Esophagus muscularis mucosa (tissue), 4 donors: ENCODE data around the gene ANO6. TPM values are rescaled to one million over a fixed set of nuclear protein-coding genes. Genes with fewer than 3 reads are reported as not detected.

Experiments
- DNase-seq: peaks from one replicate; pipeline ENCODE4 v3.0.0-alpha.2; 2017; ENCODE audit errors: extremely low spot score
- H3K27ac ChIP-seq, 4 donors: fragments of 200-600 bp; sonication (generic); replicated peaks in 1 of 4; 1 replicate in 3 of 4; 2 replicates in 1 of 4; pipeline ENCODE4 v1.5.1; 2016 to 2019; ENCODE audit warnings: mild to moderate bottlenecking in 1 of 4
- H3K27me3 ChIP-seq, 4 donors: fragments of 200-600 bp; sonication (generic); one replicate each; pipeline versions ENCODE4 v1.5.1 to v1.6.0; 2016 to 2019
- H3K36me3 ChIP-seq, 4 donors: fragments of 200-600 bp; sonication (generic); one replicate each; pipeline ENCODE4 v1.5.1; 2016 to 2019
- H3K4me1 ChIP-seq, 4 donors: fragments of 200-600 bp; sonication (generic); one replicate each; pipeline ENCODE4 v1.5.1; 2016 to 2019
- H3K4me3 ChIP-seq, 4 donors: fragments of 200-600 bp; sonication (generic); 1 replicate in 2 of 4; 2 replicates in 2 of 4; pipeline ENCODE4 v1.5.1; 2016 to 2019; ENCODE audit warnings: mild to moderate bottlenecking in 4 of 4, moderate library complexity in 1 of 4
- H3K9me3 ChIP-seq, 4 donors: fragments of 200-600 bp; sonication (generic); 1 replicate in 3 of 4; 2 replicates in 1 of 4; pipeline ENCODE4 v1.5.1; 2016 to 2019
- CTCF ChIP-seq, 3 experiments: fragments of 200-600 bp in 2 of 3; fragments of 450-650 bp in 1 of 3; sonication (generic) in 2 of 3; IDR thresholded peaks; one replicate each; pipeline ENCODE4 v1.5.1; 2017 to 2019; ENCODE audit warnings: antibody characterized with exemption in 3 of 3, mild to moderate bottlenecking in 2 of 3, moderate library complexity in 1 of 3
- EP300 ChIP-seq: sonication (generic); formaldehyde crosslinking; IDR thresholded peaks from one replicate; pipeline ENCODE4 v1.6.1; 2017; ENCODE audit warnings: antibody characterized with exemption
- POLR2A ChIP-seq: fragments of 450-650 bp; IDR thresholded peaks from one replicate; pipeline ENCODE4 v1.6.1; 2017; ENCODE audit warnings: antibody characterized with exemption, moderate library complexity, mild to moderate bottlenecking, low read depth
- POLR2AphosphoS5 ChIP-seq, 2 donors: sonication (generic); formaldehyde crosslinking; IDR thresholded peaks; one replicate each; pipeline ENCODE4 v1.6.1; 2017; ENCODE audit warnings: antibody characterized with exemption in 2 of 2
- WGBS: methylation state at CpG from one replicate; pipeline ENCODE4 v1.1.5; 2018; 5-methylcytosine and 5-hydroxymethylcytosine counted together
- intact Hi-C: fragments of 100-400 bp; cut with DNase I; formaldehyde crosslinking; loops from one replicate; pipeline ENCODE4 v1.15.1; 2023
- total RNA-seq, 4 donors: library from RNA; depleted of rRNA; stranded (reverse); fragments of >200 nt; gene quantifications; one replicate each; pipeline versions ENCODE4 v1.1.0 to v1.2.1, GENCODE V29; 2016

The ANO6 gene
- total RNA-seq, 4 donors from 2014 or later, result 141 to 208 (median 166) TPM

GRCh38 chr12:45458854-45459807 is 243.2 kb downstream of the ANO6 start:
- no peak for DNase-seq
- intact Hi-C loops, result no loop called here
- H3K27ac ChIP-seq, result no peak overlapping the region
- 66% methylated on average over 4 of the region's 4 CpGs for WGBS
- H3K4me3 ChIP-seq, result no peak overlapping the region
- no peak for TF ChIP-seq POLR2AphosphoS5 (IDR thresholded peaks at IDR 0.05)
- no peak for TF ChIP-seq POLR2A
- TF ChIP-seq CTCF (IDR thresholded peaks at IDR 0.05), result no peak
- TF ChIP-seq EP300, result no peak
- H3K4me1 ChIP-seq, result no peaks in the 10 kb centered on the region
- H3K9me3 ChIP-seq, result no peaks in the 10 kb centered on the region
- H3K36me3 ChIP-seq, result no peaks in the 10 kb centered on the region
- H3K27me3 ChIP-seq, result no peaks in the 10 kb centered on the region

- no peaks in the 10 kb centered on the region for H3K27me3 ChIP-seq
- DNase-seq, result no peak
- 90% methylated on average over 4 of the region's 4 CpGs for WGBS
- no peaks in the 10 kb centered on the region for H3K36me3 ChIP-seq
- TF ChIP-seq POLR2AphosphoS5 (IDR thresholded peaks at IDR 0.05) (no peak), EP300 (no peak), POLR2A (no peak), CTCF (IDR thresholded peaks at IDR 0.05) (no peak)
- H3K27ac ChIP-seq, result no peak overlapping the region
- no peaks in the 10 kb centered on the region for H3K4me1 ChIP-seq
- intact Hi-C loops, result no loop called here
- H3K4me3 ChIP-seq, result no peak overlapping the region
- H3K9me3 ChIP-seq, result no peaks in the 10 kb centered on the region
Observed at GRCh38 chr12:45462506-45462905, 246.6 kb downstream of the ANO6 start.

GRCh38 chr12:45464699-45465098 is 248.8 kb downstream of the ANO6 start:
- H3K27ac ChIP-seq, result no peak overlapping the region
- H3K4me1 ChIP-seq, result no peaks in the 10 kb centered on the region
- H3K9me3 ChIP-seq, result no peaks in the 10 kb centered on the region
- no peaks in the 10 kb centered on the region for H3K27me3 ChIP-seq
- intact Hi-C loops, result no loop called here
- H3K4me3 ChIP-seq, result no peak overlapping the region
- no peak for DNase-seq
- TF ChIP-seq POLR2A (no peak), EP300 (no peak), CTCF (IDR thresholded peaks at IDR 0.05) (no peak), POLR2AphosphoS5 (IDR thresholded peaks at IDR 0.05) (no peak)
- no peaks in the 10 kb centered on the region for H3K36me3 ChIP-seq
- WGBS, result 67% methylated on average over 4 of the region's 4 CpGs

GRCh38 chr12:45468751-45469615 is 253.1 kb downstream of the ANO6 start:
- no peak for TF ChIP-seq EP300
- TF ChIP-seq POLR2A, result no peak
- TF ChIP-seq POLR2AphosphoS5 (IDR thresholded peaks at IDR 0.05), result no peak
- TF ChIP-seq CTCF (IDR thresholded peaks at IDR 0.05), result no peak
- H3K4me1 ChIP-seq, result no peaks in the 10 kb centered on the region
- no peaks in the 10 kb centered on the region for H3K36me3 ChIP-seq
- WGBS, result 94% methylated on average over 3 of the region's 18 CpGs
- no peaks in the 10 kb centered on the region for H3K27me3 ChIP-seq
- no peaks in the 10 kb centered on the region for H3K9me3 ChIP-seq
- intact Hi-C loops, result no loop called here
- no peak overlapping the region for H3K4me3 ChIP-seq
- no peak overlapping the region for H3K27ac ChIP-seq
- no peak for DNase-seq
